ENCODE results near the gene ALPL.

DNA sequence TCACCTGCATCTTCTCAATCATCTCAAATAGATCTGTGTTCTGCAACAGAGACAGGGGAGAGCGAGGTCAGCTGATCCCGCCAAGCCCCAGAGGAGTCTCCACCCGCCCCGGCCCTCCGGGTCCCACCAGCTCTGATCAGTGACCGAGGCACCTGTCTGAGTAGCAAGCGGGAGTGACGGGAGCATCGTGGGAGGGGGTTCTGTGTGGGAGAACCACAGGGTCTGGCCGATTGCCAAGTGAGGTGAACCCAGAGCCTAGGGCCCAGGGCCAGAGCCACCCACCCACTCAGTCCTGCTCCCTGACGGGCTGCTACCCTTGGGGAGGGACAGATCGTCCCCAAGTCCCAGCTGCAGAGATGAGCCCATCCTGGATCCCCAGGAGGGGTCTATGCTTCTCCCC lies 110.8 kb downstream of the ALPL start:
- TF ChIP-seq RELA (IDR thresholded peaks at IDR 0.05; ENCODE audit: borderline replicate concordance, partially characterized antibody) (no peak), SIN3A (IDR thresholded peaks at IDR 0.05; ENCODE audit: low read depth, low read length) (no peak), EZH2 (IDR thresholded peaks at IDR 0.05; ENCODE audit: borderline replicate concordance, control insufficient read depth, low read depth, low read length) (no peak), POU2F2 (IDR thresholded peaks at IDR 0.05; ENCODE audit: borderline replicate concordance, low read depth, low read length) (no peak), MXI1 (IDR thresholded peaks at IDR 0.05; ENCODE audit: low read depth, low read length) (no peak), EP300 (IDR thresholded peaks at IDR 0.05; ENCODE audit: borderline replicate concordance in 1 of 2, control insufficient read depth in 1 of 2, low read depth in 2 of 2, low read length in 2 of 2) (no peak), ESRRA (IDR thresholded peaks at IDR 0.05; ENCODE audit: low read length) (no peak), POLR2A (IDR thresholded peaks at IDR 0.05; ENCODE audit: low read depth, low read length) (no peak), BRCA1 (IDR thresholded peaks at IDR 0.05; ENCODE audit: low read depth, low read length) (no peak), YY1 (IDR thresholded peaks at IDR 0.05; ENCODE audit: low read depth, low read length) (no peak), RAD51 (IDR thresholded peaks at IDR 0.05) (no peak), FOXM1 (IDR thresholded peaks at IDR 0.05; ENCODE audit: low read depth, low read length) (no peak)
- TF ChIP-seq, protein P1, sequence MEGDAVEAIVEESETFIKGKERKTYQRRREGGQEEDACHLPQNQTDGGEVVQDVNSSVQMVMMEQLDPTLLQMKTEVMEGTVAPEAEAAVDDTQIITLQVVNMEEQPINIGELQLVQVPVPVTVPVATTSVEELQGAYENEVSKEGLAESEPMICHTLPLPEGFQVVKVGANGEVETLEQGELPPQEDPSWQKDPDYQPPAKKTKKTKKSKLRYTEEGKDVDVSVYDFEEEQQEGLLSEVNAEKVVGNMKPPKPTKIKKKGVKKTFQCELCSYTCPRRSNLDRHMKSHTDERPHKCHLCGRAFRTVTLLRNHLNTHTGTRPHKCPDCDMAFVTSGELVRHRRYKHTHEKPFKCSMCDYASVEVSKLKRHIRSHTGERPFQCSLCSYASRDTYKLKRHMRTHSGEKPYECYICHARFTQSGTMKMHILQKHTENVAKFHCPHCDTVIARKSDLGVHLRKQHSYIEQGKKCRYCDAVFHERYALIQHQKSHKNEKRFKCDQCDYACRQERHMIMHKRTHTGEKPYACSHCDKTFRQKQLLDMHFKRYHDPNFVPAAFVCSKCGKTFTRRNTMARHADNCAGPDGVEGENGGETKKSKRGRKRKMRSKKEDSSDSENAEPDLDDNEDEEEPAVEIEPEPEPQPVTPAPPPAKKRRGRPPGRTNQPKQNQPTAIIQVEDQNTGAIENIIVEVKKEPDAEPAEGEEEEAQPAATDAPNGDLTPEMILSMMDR (IDR thresholded peaks at IDR 0.05 in 2 of 3, conservative IDR thresholded peaks at IDR 0.05 in 1 of 3; ENCODE audit: control insufficient read depth in 2 of 3, extremely low read depth in 1 of 3, insufficient read depth in 1 of 3, low read depth in 3 of 3, low read length in 3 of 3) = no peak

All from GM12878 (cell line).